NCI-H1930 (cell line): ENCODE data around the gene TRAPPC5.

Experiments
- DNase-seq, 2 experiments: peaks; one replicate each; lab custom pipeline; 2025; lab: John Stamatoyannopoulos, UW

The TRAPPC5 gene

GRCh38 chr19:7645656-7646425, 34.8 kb upstream of the TRAPPC5 start:
- no peak for DNase-seq

GRCh38 chr19:7646426-7646700, 34.3 kb upstream of the TRAPPC5 start:
- no peak for DNase-seq

GRCh38 chr19:7647156-7647555, 33.5 kb upstream of the TRAPPC5 start:
- DNase-seq = no peak

- DNase-seq = no peak
Measured at GRCh38 chr19:7648265-7649014, 32.2 kb upstream of the TRAPPC5 start.

GRCh38 chr19:7650148-7650547, 30.5 kb upstream of the TRAPPC5 start:
- DNase-seq = no peak

GRCh38 chr19:7652061-7652641, 28.5 kb upstream of the TRAPPC5 start:
- peak; percentile 47 to 83 for DNase-seq

- DNase-seq = no peak
Measured at GRCh38 chr19:7654401-7654800, 26.2 kb upstream of the TRAPPC5 start.

- DNase-seq = no peak
Measured at GRCh38 chr19:7655581-7655980, 25.1 kb upstream of the TRAPPC5 start.

- no peak for DNase-seq
Measured at GRCh38 chr19:7657131-7657751, 23.4 kb upstream of the TRAPPC5 start.

- DNase-seq = no peak
Measured at GRCh38 chr19:7658219-7658686, 22.4 kb upstream of the TRAPPC5 start.

- DNase-seq = no peak
Measured at GRCh38 chr19:7661744-7662538, 18.7 kb upstream of the TRAPPC5 start.

- no peak for DNase-seq
Measured at GRCh38 chr19:7662657-7663056, 18.0 kb upstream of the TRAPPC5 start.

GRCh38 chr19:7663706-7664105, 16.9 kb upstream of the TRAPPC5 start:
- DNase-seq = no peak

GRCh38 chr19:7665076-7665475, 15.6 kb upstream of the TRAPPC5 start:
- DNase-seq = no peak

- DNase-seq = no peak
Measured at GRCh38 chr19:7668842-7669241, 11.8 kb upstream of the TRAPPC5 start, which contains the start of gene RETN. Gene RETN, plus strand, starts transcription at chr19:7669049. Its CDS starts 278 bp downstream, at chr19:7669327.

- no peak for DNase-seq
Measured at GRCh38 chr19:7669641-7670040, 11.0 kb upstream of the TRAPPC5 start.

- peak in 1 of 2 experiments; percentile 31 for DNase-seq
Measured at GRCh38 chr19:7670150-7670783, 10.4 kb upstream of the TRAPPC5 start.

GRCh38 chr19:7670790-7671189, 9.8 kb upstream of the TRAPPC5 start:
- no peak for DNase-seq

- DNase-seq = no peak
Measured at GRCh38 chr19:7672522-7672921, 8.1 kb upstream of the TRAPPC5 start.

- no peak for DNase-seq
Measured at GRCh38 chr19:7674010-7675005, 6.3 kb upstream of the TRAPPC5 start.
